Adrenal gland (tissue), 12 donors: ENCODE data around the gene RABAC1. TPM values are rescaled to one million over a fixed set of nuclear protein-coding genes. Genes with fewer than 3 reads are reported as not detected.
"Not testable (repeated sequence)": the region's sequence is repeated elsewhere in the genome, so short reads cannot be mapped to it uniquely, and the experiment has no call there.

Experiments used
- DNase-seq, 7 donors: peaks; one replicate each; pipeline ENCODE4 v3.0.0-alpha.2; 2019 to 2020
- H3K27ac ChIP-seq, 5 donors: fragments of 200-600 bp; sonication (generic) in 4 of 5; 1 replicate in 3 of 5; 2 replicates in 2 of 5; pipeline versions ENCODE4 v1.5.1 to v1.8.0; 2016 to 2020; ENCODE audit warnings: mild to moderate bottlenecking in 1 of 5
- H3K27me3 ChIP-seq: fragments of 200-600 bp; 2 replicates; pipeline ENCODE4 v1.8.0; 2021
- H3K36me3 ChIP-seq, 2 donors: fragments of 200-600 bp; replicated peaks in 1 of 2; 1 replicate in 1 of 2; 2 replicates in 1 of 2; pipeline versions ENCODE4 v1.5.1 to v1.8.0; 2018 to 2022
- H3K4me1 ChIP-seq, 2 donors: fragments of 200-600 bp; replicated peaks in 1 of 2; 1 replicate in 1 of 2; 2 replicates in 1 of 2; pipeline versions ENCODE4 v1.5.1 to v1.8.0; 2018 to 2021
- H3K4me3 ChIP-seq, 4 donors: fragments of 200-600 bp; sonication (generic) in 3 of 4; one replicate each; pipeline ENCODE4 v1.5.1; 2016 to 2018
- H3K9me3 ChIP-seq, 3 donors: fragments of 200-600 bp; sonication (generic) in 1 of 3; replicated peaks in 1 of 3; 1 replicate in 2 of 3; 2 replicates in 1 of 3; pipeline versions ENCODE4 v1.5.1 to v1.8.0; 2016 to 2021
- CTCF ChIP-seq, 6 experiments: fragments of 450-650 bp in 4 of 6; fragments of 200-600 bp in 2 of 6; sonication (generic) in 1 of 6; IDR thresholded peaks; 1 replicate in 5 of 6; 2 replicates in 1 of 6; pipeline versions ENCODE4 v1.5.1 to v1.8.0; 2016 to 2021; ENCODE audit warnings: antibody characterized with exemption in 6 of 6, mild to moderate bottlenecking in 2 of 6, moderate library complexity in 1 of 6
- POLR2A ChIP-seq, 2 donors: fragments of 450-650 bp; IDR thresholded peaks; one replicate each; pipeline ENCODE4 v1.6.1; 2017; ENCODE audit warnings: antibody characterized with exemption in 2 of 2, mild to moderate bottlenecking in 2 of 2, moderate library complexity in 1 of 2
- WGBS, 4 donors: extraction: QIAGEN DNeasy Blood & Tissue Kit in 2 of 4; methylation state at CpG; one replicate each; pipeline versions ENCODE4 v1.1.5 to v1.1.7; 2013 to 2017; 5-methylcytosine and 5-hydroxymethylcytosine counted together
- intact Hi-C, 2 donors: fragments of 100-400 bp; cut with DNase I; formaldehyde crosslinking; loops; one replicate each; pipeline versions ENCODE4 v1.14.1 to v1.15.0; 2022 to 2023
- polyA plus RNA-seq, 3 donors: library from polyadenylated mRNA; stranded (reverse); fragments of 200-250 nt in 2 of 3; fragments of 350-450 nt in 1 of 3; fragmentation: Illumina TruSeq in 1 of 3; extraction: RNeasy Lipid Tissue Mini Kit (QIAGEN cat#74804) in 1 of 3; gene quantifications; one replicate each; pipeline ENCODE4 v1.2.3, GENCODE V29; 2013 to 2014
- total RNA-seq, 9 donors: library from RNA; depleted of rRNA in 4 of 9; stranded (reverse); fragments of >200 nt in 4 of 9; fragments of 120-200 nt in 1 of 9; fragmentation: NEBNext Ultra II Directional in 1 of 9; extraction: Animal tissue kit (Norgen Biotek cat#: 25700) in 1 of 9; gene quantifications; one replicate each; pipeline versions ENCODE4 v1.1.0 to v1.2.4, GENCODE V29; 2013 to 2023
- donor health status: healthy with polysubstance abuse.
- donor health status: Bipolar disorder and iron deficiency.
- donor health status: DM: yes; HTN: yes; CAD: no.
- donor health status: DM: no; HTN: no; CAD: no.
- donor health status: DM: no; HTN: no; CAD: no.
- donor health status: DM: yes; HTN: yes; CAD: no.

Gene RABAC1
- total and polyA plus RNA-seq, 12 donors = 17.9 to 397 (median 178) TPM

GRCh38 chr19:41915021-41915775, 43.9 kb downstream of the RABAC1 start:
- intact Hi-C loops = no loop called here
- peaks cover 26% of the 10 kb centered on the region for H3K27me3 ChIP-seq

GRCh38 chr19:41914424-41914834, 44.7 kb downstream of the RABAC1 start:
- H3K9me3 ChIP-seq, H3K4me3 ChIP-seq, H3K27ac ChIP-seq, H3K4me1 ChIP-seq, DNase-seq, intact Hi-C loops, H3K36me3 ChIP-seq: not testable (repeated sequence)
- 0 to 14% (median 9%) methylated on average over 4 to 5 of the region's 5 CpGs for WGBS, 4 donors
- H3K27me3 ChIP-seq = peaks cover 26% of the 10 kb centered on the region

More at GRCh38 chr19:41915021-41915775, 43.9 kb downstream of the RABAC1 start:
- Histone ChIP-seq H3K27ac (no peak overlapping the region), H3K36me3 (no peaks in the 10 kb centered on the region), H3K4me3 (no peak overlapping the region), H3K9me3 (no peaks in the 10 kb centered on the region), H3K4me1 (no peaks in the 10 kb centered on the region)
- DNase-seq = no peak
- TF ChIP-seq POLR2A (IDR thresholded peaks at IDR 0.05) (no peak), CTCF (IDR thresholded peaks at IDR 0.05) (no peak)
- WGBS, 4 donors = 3 to 5% (median 3%) methylated on average over 31 to 38 of the region's 38 CpGs

- H3K36me3 ChIP-seq = no peaks in the 10 kb centered on the region
- no peak for TF ChIP-seq CTCF (IDR thresholded peaks at IDR 0.05)
- TF ChIP-seq POLR2A (IDR thresholded peaks at IDR 0.05) = no peak
- 5 to 11% (median 8%) methylated on average over 21 of the region's 21 CpGs for WGBS, 4 donors
- H3K27me3 ChIP-seq = peaks cover 26% of the 10 kb centered on the region
- intact Hi-C loops = no loop called here
- no peaks in the 10 kb centered on the region for H3K9me3 ChIP-seq
- no peak overlapping the region for H3K27ac ChIP-seq
- DNase-seq = no peak
- no peak overlapping the region for H3K4me3 ChIP-seq
- no peaks in the 10 kb centered on the region for H3K4me1 ChIP-seq
These were observed 45.3 kb downstream of the RABAC1 start for GRCh38 chr19:41913538-41914423.

GRCh38 chr19:41912899-41913537, 46.1 kb downstream of the RABAC1 start:
- WGBS, 4 donors = 1 to 4% (median 2%) methylated on average over 12 to 51 of the region's 51 CpGs
- DNase-seq = no peak
- Histone ChIP-seq H3K9me3 (no peaks in the 10 kb centered on the region), H3K27ac (no peak overlapping the region), H3K27me3 (peaks cover 25% of the 10 kb centered on the region), H3K36me3 (no peaks in the 10 kb centered on the region), H3K4me3 (no peak overlapping the region), H3K4me1 (no peaks in the 10 kb centered on the region)
- intact Hi-C loops = no loop called here
- TF ChIP-seq POLR2A (IDR thresholded peaks at IDR 0.05) = no peak
- TF ChIP-seq CTCF (IDR thresholded peaks at IDR 0.05) = no peak
